HCT116 (cell line): Measurements from ENCODE around the gene SPRN. TPM values are rescaled to one million over a fixed set of nuclear protein-coding genes. Genes with fewer than 3 reads are reported as not detected.

Experiments
- ATAC-seq: fragments of 200-7000 bp; cut with Tn5 transposase; 2 replicates; pipeline ENCODE4 v1.9.1; 2020; ENCODE audit warnings: mild to moderate bottlenecking, moderate library complexity
- BruUV-seq: library from RNA; stranded (reverse); fragments of 400-500 nt; replicated peaks from 2 replicates; lab custom pipeline; 2021; lab: Mats Ljungman, UMichigan
- CTCF ChIA-PET: fragments of 300-600 bp; sonication (Branson Sonifier 250); formaldehyde crosslinking; loops from one replicate; lab custom pipeline; 2021; ENCODE audit warnings: antibody characterized with exemption; lab: Charles Lee
- POLR2A ChIA-PET: fragments of 300-600, 350-600 bp; sonication (Branson Sonifier 250); formaldehyde crosslinking; loops from one replicate; lab custom pipeline; 2021; ENCODE audit warnings: antibody characterized with exemption; lab: Charles Lee
- RAD21 ChIA-PET, 2 experiments: fragments of 300-600 bp; sonication (Branson Sonifier 250); formaldehyde crosslinking; loops; one replicate each; lab custom pipeline; 2023; ENCODE audit warnings: low total read pairs in 2 of 2; ENCODE audit not compliant: uncharacterized antibody in 2 of 2, unreplicated experiment in 2 of 2, low non-redundant PET in 1 of 2; lab: Charles Lee
- DNase-seq: peaks from one replicate; pipeline ENCODE4 v3.0.0-alpha.2; 2010; ENCODE audit warnings: low read depth, low spot score
- H2AFZ ChIP-seq: fragments of 200-600 bp; shearing (Covaris generic), sonication (generic); 2 replicates; pipeline ENCODE4 v1.6.1; 2017; ENCODE audit warnings: low read depth, mixed run types, mixed read lengths, antibody characterized with exemption, low read length; ENCODE audit not compliant: poor library complexity, severe bottlenecking
- H3K27ac ChIP-seq: 2 replicates; pipeline ENCODE4 v1.5.1; 2012; ENCODE audit warnings: low read depth, low read length
- H3K27me3 ChIP-seq: fragments of 200-600 bp; sonication (generic); 2 replicates; pipeline ENCODE4 v1.6.1; 2016; ENCODE audit warnings: mixed run types, low read length, mixed read lengths; ENCODE audit not compliant: insufficient read depth
- H3K36me3 ChIP-seq, 2 experiments: fragments of 200-500 bp in 1 of 2; fragments of 200-600 bp in 1 of 2; sonication (Bioruptor generic) in 1 of 2; sonication (generic) in 1 of 2; 2 replicates each; pipeline versions ENCODE4 v1.5.1 to v1.6.1; 2014 to 2016; ENCODE audit warnings: low read length in 2 of 2, inconsistent platforms in 1 of 2, mixed read lengths in 1 of 2, mixed run types in 1 of 2; ENCODE audit not compliant: insufficient read depth in 2 of 2, control insufficient read depth in 1 of 2
- H3K4me1 ChIP-seq, 2 experiments: fragments of 200-600 bp in 1 of 2; sonication (generic) in 1 of 2; 2 replicates each; pipeline versions ENCODE4 v1.5.1 to v1.6.1; 2012 to 2017; ENCODE audit warnings: low read length in 2 of 2, inconsistent platforms in 1 of 2, mild to moderate bottlenecking in 1 of 2, mixed read lengths in 1 of 2, mixed run types in 1 of 2, moderate library complexity in 1 of 2; ENCODE audit not compliant: insufficient read depth in 2 of 2, control insufficient read depth in 1 of 2
- H3K4me2 ChIP-seq: fragments of 200-600 bp; sonication (generic); 2 replicates; pipeline ENCODE4 v1.6.1; 2017; ENCODE audit warnings: mixed run types, low read length, mixed read lengths
- H3K4me3 ChIP-seq, 2 experiments: fragments of 200-600 bp in 1 of 2; sonication (generic) in 1 of 2; replicated peaks in 1 of 2; 2 replicates each; pipeline ENCODE4 v1.5.1; 2011 to 2016; ENCODE audit warnings: low read length in 2 of 2, control low read depth in 1 of 2, low read depth in 1 of 2, mild to moderate bottlenecking in 1 of 2, mixed read lengths in 1 of 2, mixed run types in 1 of 2
- H3K79me2 ChIP-seq: fragments of 200-600 bp; sonication (generic); 2 replicates; pipeline ENCODE4 v1.6.1; 2017; ENCODE audit warnings: mild to moderate bottlenecking, mixed run types, low read length, moderate library complexity, mixed read lengths; ENCODE audit not compliant: insufficient read depth
- H3K9ac ChIP-seq: fragments of 200-600 bp; sonication (generic); 2 replicates; pipeline ENCODE4 v1.6.1; 2016; ENCODE audit warnings: low read length, mixed read lengths
- H3K9me2 ChIP-seq: fragments of 200-600 bp; sonication (generic), shearing (Covaris generic); 2 replicates; pipeline ENCODE4 v1.6.1; 2017; ENCODE audit warnings: mixed run types, mild to moderate bottlenecking, moderate library complexity; ENCODE audit not compliant: insufficient read depth
- H3K9me3 ChIP-seq, 2 experiments: fragments of 200-500 bp in 1 of 2; fragments of 200-600 bp in 1 of 2; sonication (Bioruptor generic) in 1 of 2; sonication (generic) in 1 of 2; 2 replicates each; pipeline ENCODE4 v1.6.1; 2014 to 2017; ENCODE audit warnings: low read length in 2 of 2, mixed read lengths in 2 of 2, inconsistent platforms in 1 of 2, low read depth in 1 of 2, mild to moderate bottlenecking in 1 of 2, mixed run types in 1 of 2, moderate library complexity in 1 of 2; ENCODE audit not compliant: control insufficient read depth in 1 of 2, insufficient read depth in 1 of 2
- H4K20me1 ChIP-seq: fragments of 200-600 bp; sonication (generic), shearing (Covaris generic); 2 replicates; pipeline ENCODE4 v1.6.1; 2017; ENCODE audit warnings: mixed run types, mild to moderate bottlenecking, moderate library complexity; ENCODE audit not compliant: insufficient read depth
- CEBPB ChIP-seq: IDR thresholded peaks from 2 replicates; pipeline ENCODE4 v1.6.1; 2012; ENCODE audit warnings: low read depth
- EGR1 ChIP-seq: IDR thresholded peaks from 2 replicates; pipeline ENCODE4 v1.6.1; 2012; ENCODE audit warnings: low read depth
- ELF1 ChIP-seq: IDR thresholded peaks from 2 replicates; pipeline ENCODE4 v1.6.1; 2012; ENCODE audit warnings: low read depth, borderline replicate concordance
- EZH2 ChIP-seq: fragments of 200-600 bp; sonication (generic); IDR thresholded peaks from 2 replicates; pipeline ENCODE4 v1.6.1; 2017; ENCODE audit warnings: antibody characterized with exemption, mixed run types
- FOSL1 ChIP-seq: IDR thresholded peaks from 2 replicates; pipeline ENCODE4 v1.6.1; 2012; ENCODE audit warnings: low read depth
- JUND ChIP-seq: IDR thresholded peaks from 2 replicates; pipeline ENCODE4 v1.6.1; 2012
- MAX ChIP-seq: IDR thresholded peaks from 2 replicates; pipeline ENCODE4 v1.6.1; 2012
- POLR2A ChIP-seq: IDR thresholded peaks from 2 replicates; pipeline ENCODE4 v1.7.0; 2011; ENCODE audit warnings: borderline replicate concordance; ENCODE audit not compliant: insufficient read depth, insufficient read length; ENCODE audit errors: extremely low read depth
- RAD21 ChIP-seq: IDR thresholded peaks from 2 replicates; pipeline ENCODE4 v1.6.1; 2012; ENCODE audit warnings: low read depth, mild to moderate bottlenecking
- REST ChIP-seq: IDR thresholded peaks from 2 replicates; pipeline ENCODE4 v1.6.1; 2012; ENCODE audit warnings: low read depth
- SIN3A ChIP-seq: IDR thresholded peaks from 2 replicates; pipeline ENCODE4 v1.6.1; 2012; ENCODE audit warnings: low read depth
- SP1 ChIP-seq: IDR thresholded peaks from 2 replicates; pipeline ENCODE4 v1.6.1; 2012; ENCODE audit warnings: low read depth
- SRF ChIP-seq: IDR thresholded peaks from 2 replicates; pipeline ENCODE4 v1.6.1; 2012; ENCODE audit warnings: low read depth
- TCF7L2 ChIP-seq: IDR thresholded peaks from 2 replicates; pipeline ENCODE4 v1.7.0; 2011; ENCODE audit warnings: borderline replicate concordance, inconsistent platforms; ENCODE audit not compliant: insufficient read depth, insufficient read length; ENCODE audit errors: extremely low read depth
- YY1 ChIP-seq: IDR thresholded peaks from 2 replicates; pipeline ENCODE4 v1.6.1; 2011; ENCODE audit warnings: low read length, low read depth, moderate library complexity, mild to moderate bottlenecking; ENCODE audit not compliant: insufficient replicate concordance; ENCODE audit errors: extremely low read depth
- ZFX ChIP-seq: fragments of 450-650 bp; IDR thresholded peaks from 2 replicates; pipeline ENCODE4 v1.6.1; 2017
- intact Hi-C: fragments of 100-400 bp; cut with micrococcal nuclease; formaldehyde crosslinking; loops from 2 replicates; pipeline ENCODE4 v1.10.0; 2022
- total RNA-seq: library from RNA; stranded (reverse); gene quantifications from one replicate; pipeline ENCODE4 v1.2.1, GENCODE V29; 2021; ENCODE audit not compliant: unreplicated experiment

SPRN gene
- total RNA-seq, 1 experiment from 2014 or later, result not detected

- Histone ChIP-seq H3K79me2 (no peaks in the 10 kb centered on the region), H3K27ac (no peak overlapping the region), H4K20me1 (no peaks in the 10 kb centered on the region), H3K9me2 (no peaks in the 10 kb centered on the region), H3K36me3 (no peaks in the 10 kb centered on the region), H3K4me3 (no peak overlapping the region), H3K9ac (no peak overlapping the region), H3K4me1 (no peaks in the 10 kb centered on the region), H2AFZ (no peak overlapping the region), H3K27me3 (no peaks in the 10 kb centered on the region), H3K4me2 (no peak overlapping the region), H3K9me3 (no peaks in the 10 kb centered on the region)
- intact Hi-C loops, result no loop called here
- DNase-seq (no peak), ATAC-seq (no peak)
- RAD21 ChIA-PET, result no interaction called here
- POLR2A ChIA-PET, result no interaction called here
- BruUV-seq, result no TSS peak
- CTCF ChIA-PET, result no interaction called here
- no peak for TF ChIP-seq CEBPB
- no peak for TF ChIP-seq JUND
- no peak for TF ChIP-seq SP1
- TF ChIP-seq ELF1, result no peak
- TF ChIP-seq SRF, result no peak
- TF ChIP-seq ZFX, result no peak
- no peak for TF ChIP-seq YY1
- no peak for TF ChIP-seq FOSL1
- TF ChIP-seq MAX, result no peak
- TF ChIP-seq RAD21, result no peak
- no peak for TF ChIP-seq EZH2
- TF ChIP-seq EGR1, result no peak
- no peak for TF ChIP-seq SIN3A
- TF ChIP-seq REST, result no peak
- no peak for TF ChIP-seq TCF7L2
- TF ChIP-seq POLR2A, result no peak
These were observed 38.3 kb upstream of the SPRN start for GRCh38 chr10:133462512-133463305.
